ENCODE measurements around the gene CNTNAP2. TPM values are rescaled to one million over a fixed set of nuclear protein-coding genes. Genes with fewer than 3 reads are reported as not detected.

Gene CNTNAP2
- total RNA-seq, 2 experiments from 2014 or later: not detected

DNA sequence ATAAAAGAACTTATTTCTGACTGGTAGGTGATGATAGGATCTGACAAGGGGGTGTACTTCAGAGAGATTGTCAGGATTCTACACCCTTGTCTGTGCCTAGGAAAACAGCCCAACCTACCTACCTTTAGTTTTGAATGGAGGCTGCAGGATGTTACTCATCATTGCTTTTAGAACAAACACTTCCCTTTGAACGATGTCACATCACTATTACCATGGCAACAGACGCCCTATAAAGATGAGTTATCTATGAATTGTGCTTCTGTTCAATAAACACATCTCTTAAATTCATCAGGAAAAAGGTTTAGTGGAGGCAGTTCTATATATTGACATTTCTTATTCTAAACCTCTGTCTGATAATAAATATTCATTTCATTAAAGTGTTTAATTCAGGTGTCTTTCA lies 362.4 kb downstream of the CNTNAP2 start:
- ATAC-seq (no peak), DNase-seq (no peak)
- ChIA-PET CTCF (no interaction called here), POLR2A (no interaction called here)
- Mint-ChIP-seq H3K9me3 (ENCODE audit: insufficient read depth) (peaks cover 7% of the 10 kb centered on the region), H3K36me3 (ENCODE audit: low read depth) (no peaks in the 10 kb centered on the region), H3K27ac (no peak overlapping the region), H3K4me3 (no peak overlapping the region), H3K27me3 (ENCODE audit: low read depth) (no peaks in the 10 kb centered on the region), H3K4me1 (ENCODE audit: low read depth) (no peaks in the 10 kb centered on the region)

DNA sequence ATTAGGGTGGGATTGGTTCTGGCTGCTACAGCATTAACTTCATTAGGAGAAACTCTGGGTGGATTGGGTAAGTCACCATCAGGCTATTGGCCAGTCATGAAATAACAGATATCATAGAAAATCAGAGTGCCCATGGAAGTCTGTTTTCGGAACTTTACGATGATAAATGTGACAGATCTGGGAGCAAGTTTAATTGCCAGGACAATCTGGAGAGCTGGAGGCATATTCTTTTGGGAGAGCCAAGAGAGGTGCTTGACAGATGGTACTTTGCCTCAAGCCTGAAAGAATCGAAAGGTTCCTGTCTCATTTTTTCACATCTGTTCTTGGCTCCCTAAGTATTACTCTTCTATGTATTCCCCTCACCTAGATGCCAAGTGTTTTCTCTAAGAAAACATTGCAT lies 369.9 kb downstream of the CNTNAP2 start:
- Mint-ChIP-seq H3K4me3 (no peak overlapping the region), H3K9me3 (ENCODE audit: insufficient read depth) (peaks cover 9% of the 10 kb centered on the region), H3K4me1 (ENCODE audit: low read depth) (no peaks in the 10 kb centered on the region), H3K27me3 (ENCODE audit: low read depth) (no peaks in the 10 kb centered on the region), H3K27ac (no peak overlapping the region), H3K36me3 (ENCODE audit: low read depth) (no peaks in the 10 kb centered on the region)
- DNase-seq: no peak
- CTCF ChIA-PET: no interaction called here
- POLR2A ChIA-PET: no interaction called here
- ATAC-seq: no peak

DNA sequence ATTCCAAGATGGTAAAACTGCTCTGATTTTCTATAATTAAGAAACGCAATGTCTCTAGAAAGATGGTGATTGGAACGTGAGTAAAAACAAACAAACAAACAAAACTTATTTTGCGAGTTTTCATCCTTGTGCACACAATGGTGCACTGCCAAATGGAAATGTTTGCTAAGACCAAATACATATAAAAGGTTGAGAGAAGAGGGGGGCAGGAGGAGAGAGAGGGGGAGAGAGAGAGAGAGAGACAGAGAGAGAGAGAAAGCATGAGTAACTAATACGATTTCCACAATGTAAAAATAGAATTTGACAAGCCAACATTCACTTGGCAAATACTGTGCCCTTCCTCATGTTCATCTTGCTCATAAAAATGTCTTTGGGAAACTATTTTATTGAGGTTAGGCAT lies 375.4 kb downstream of the CNTNAP2 start:
- Mint-ChIP-seq H3K36me3 (ENCODE audit: low read depth) (no peaks in the 10 kb centered on the region), H3K9me3 (ENCODE audit: insufficient read depth) (peaks cover 30% of the 10 kb centered on the region), H3K4me1 (ENCODE audit: low read depth) (no peaks in the 10 kb centered on the region), H3K27me3 (ENCODE audit: low read depth) (no peaks in the 10 kb centered on the region), H3K4me3 (no peak overlapping the region), H3K27ac (no peak overlapping the region)
- ATAC-seq (no peak), DNase-seq (no peak)
- ChIA-PET CTCF (no interaction called here), POLR2A (no interaction called here)

DNA sequence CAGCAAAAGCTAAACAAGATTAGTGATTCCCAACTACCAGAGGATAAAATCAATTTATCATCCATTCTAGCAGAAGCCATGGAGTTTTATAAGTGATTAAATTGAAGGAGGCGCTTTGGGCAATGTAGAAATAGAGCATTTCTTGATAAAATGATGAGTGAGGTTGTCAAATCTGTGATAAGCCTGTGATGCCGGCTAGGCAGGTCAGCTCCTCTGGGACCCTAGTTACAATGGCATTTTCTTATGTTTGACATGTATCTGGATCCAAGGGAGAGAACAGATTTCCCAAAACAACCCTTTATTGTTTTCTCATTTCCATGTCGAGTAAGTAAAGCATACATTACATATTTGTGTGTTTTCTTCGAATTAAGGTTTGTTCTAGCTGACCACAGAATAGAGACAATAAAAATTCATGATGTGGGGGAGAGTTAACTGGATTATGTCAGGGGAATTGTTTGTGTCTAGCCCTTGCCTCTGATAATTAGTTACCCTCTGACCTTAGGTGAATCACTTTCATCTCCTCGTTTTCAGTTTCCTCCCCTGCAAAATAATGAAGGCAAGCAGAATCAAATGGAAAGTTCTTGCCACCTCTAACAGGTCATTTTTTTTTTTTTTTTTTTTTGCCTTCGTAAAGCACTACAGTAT lies 378.5 kb downstream of the CNTNAP2 start:
- no peaks in the 10 kb centered on the region for H3K4me1 Mint-ChIP-seq (ENCODE audit: low read depth)

DNA sequence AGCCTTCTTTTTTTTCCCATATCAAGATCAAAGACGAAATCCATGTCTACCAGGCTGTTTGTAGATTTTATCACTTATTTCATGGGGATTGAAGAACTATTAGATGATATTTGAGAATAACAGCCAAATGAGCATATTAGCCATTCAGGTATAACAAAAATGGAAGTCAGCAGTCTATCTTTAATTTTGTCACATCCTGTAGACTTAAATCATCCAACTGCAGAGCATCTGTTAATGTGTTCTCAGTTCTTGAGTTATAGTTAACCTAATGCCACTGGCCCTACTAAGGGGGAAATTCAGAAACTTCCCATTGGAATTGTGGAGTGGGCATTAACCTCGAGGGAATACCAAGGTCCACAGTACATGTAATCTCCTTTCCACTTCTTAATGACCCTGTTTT lies 380.1 kb downstream of the CNTNAP2 start:
- Mint-ChIP-seq H3K27ac (no peak overlapping the region), H3K4me1 (ENCODE audit: low read depth) (no peaks in the 10 kb centered on the region), H3K9me3 (ENCODE audit: insufficient read depth) (peaks cover 30% of the 10 kb centered on the region), H3K36me3 (ENCODE audit: low read depth) (no peaks in the 10 kb centered on the region), H3K27me3 (ENCODE audit: low read depth) (no peaks in the 10 kb centered on the region), H3K4me3 (no peak overlapping the region)
- CTCF ChIA-PET: no interaction called here
- ATAC-seq: no peak
- no peak for DNase-seq
- POLR2A ChIA-PET: no interaction called here

More for the DNA sequence above, 378.5 kb downstream of the CNTNAP2 start:
- ChIA-PET CTCF (no interaction called here), POLR2A (no interaction called here)
- no peak for ATAC-seq
- Mint-ChIP-seq H3K9me3 (ENCODE audit: insufficient read depth) (peaks cover 27% of the 10 kb centered on the region), H3K36me3 (ENCODE audit: low read depth) (no peaks in the 10 kb centered on the region), H3K27me3 (ENCODE audit: low read depth) (no peaks in the 10 kb centered on the region), H3K4me3 (no peak overlapping the region), H3K27ac (no peak overlapping the region)
- DNase-seq: no peak

DNA sequence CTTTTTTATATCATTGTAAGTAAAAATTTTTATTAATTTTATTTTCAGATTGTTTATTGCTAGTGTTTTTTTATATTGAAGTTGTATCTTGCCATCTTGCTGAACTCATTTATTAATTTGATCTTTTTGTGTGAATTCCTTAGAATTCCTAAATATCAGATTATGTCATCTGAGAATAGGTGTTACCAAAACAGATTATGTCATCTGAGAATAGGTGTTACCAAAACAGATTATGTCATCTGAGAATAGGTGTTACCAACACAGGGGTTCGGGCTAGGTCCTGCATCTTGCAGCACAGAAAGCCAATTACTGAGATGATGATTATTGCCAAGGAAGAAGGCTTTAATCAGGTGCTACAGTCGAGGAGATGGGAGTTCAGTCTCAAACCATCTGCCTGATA lies 383.4 kb downstream of the CNTNAP2 start:
- H3K27ac Mint-ChIP-seq: no peak overlapping the region
- no peak for DNase-seq
- peaks cover 18% of the 10 kb centered on the region for H3K9me3 Mint-ChIP-seq (ENCODE audit: insufficient read depth)
- H3K4me1 Mint-ChIP-seq (ENCODE audit: low read depth): no peaks in the 10 kb centered on the region
- no peaks in the 10 kb centered on the region for H3K27me3 Mint-ChIP-seq (ENCODE audit: low read depth)
- POLR2A ChIA-PET: no interaction called here
- CTCF ChIA-PET: no interaction called here
- ATAC-seq: no peak
- H3K4me3 Mint-ChIP-seq: no peak overlapping the region
- H3K36me3 Mint-ChIP-seq (ENCODE audit: low read depth): no peaks in the 10 kb centered on the region

DNA sequence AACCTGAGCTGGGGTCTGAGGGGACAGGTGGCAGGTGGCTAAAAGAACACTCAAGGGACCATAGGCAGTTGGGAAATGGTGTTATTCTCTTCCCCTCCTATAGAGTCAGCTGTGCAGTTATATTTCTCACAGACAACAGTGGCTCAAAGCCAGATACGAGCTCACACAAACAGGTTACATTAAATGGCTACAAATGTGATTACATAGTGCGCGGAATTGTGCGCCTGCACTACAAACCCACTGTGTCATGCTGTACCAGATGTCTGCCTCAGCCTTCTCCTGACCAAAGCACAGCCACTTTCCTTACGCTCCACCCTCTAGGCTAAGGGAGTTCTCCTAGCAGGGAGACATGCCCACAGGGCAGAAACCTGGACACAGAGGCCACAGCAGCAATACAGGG lies 387.2 kb downstream of the CNTNAP2 start:
- no peak for ATAC-seq
- DNase-seq: no peak
- ChIA-PET CTCF (no interaction called here), POLR2A (no interaction called here)
- no peaks in the 10 kb centered on the region for H3K27me3 Mint-ChIP-seq (ENCODE audit: low read depth)
- H3K9me3 Mint-ChIP-seq (ENCODE audit: insufficient read depth): peaks cover 17% of the 10 kb centered on the region
- no peaks in the 10 kb centered on the region for H3K4me1 Mint-ChIP-seq (ENCODE audit: low read depth)
- H3K36me3 Mint-ChIP-seq (ENCODE audit: low read depth): no peaks in the 10 kb centered on the region
- H3K27ac Mint-ChIP-seq: no peak overlapping the region
- H3K4me3 Mint-ChIP-seq: no peak overlapping the region

DNA sequence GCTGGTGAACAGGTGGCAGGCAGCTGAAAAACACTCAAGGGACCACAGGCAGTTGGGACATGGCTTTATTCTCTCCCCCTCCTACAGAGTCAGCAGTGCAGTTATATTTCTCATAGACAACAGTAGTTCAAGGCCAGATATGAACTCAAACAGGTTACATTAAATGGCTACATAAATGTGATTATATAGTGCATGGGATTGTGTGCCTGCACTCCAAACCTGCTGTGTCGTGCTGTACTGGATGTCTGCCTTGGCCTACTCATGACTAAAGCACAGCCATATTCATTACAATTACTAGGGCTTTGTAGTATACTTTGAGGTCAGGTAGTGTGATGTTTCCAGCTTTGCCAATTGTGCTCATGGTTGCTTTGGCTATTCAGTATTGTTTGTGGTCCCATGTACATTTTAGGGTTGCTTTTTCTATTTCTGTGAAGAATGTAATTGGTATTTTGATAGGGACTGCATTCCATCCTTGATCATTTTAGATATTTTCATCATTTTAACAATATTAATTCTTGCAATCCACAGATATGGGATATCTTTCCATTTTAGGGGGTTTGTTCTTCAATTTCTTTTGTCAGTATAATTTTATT lies 393.6 kb downstream of the CNTNAP2 start:
- Mint-ChIP-seq H3K9me3 (ENCODE audit: insufficient read depth) (peaks cover 21% of the 10 kb centered on the region), H3K4me3 (no peak overlapping the region), H3K27ac (no peak overlapping the region), H3K36me3 (ENCODE audit: low read depth) (no peaks in the 10 kb centered on the region), H3K4me1 (ENCODE audit: low read depth) (no peaks in the 10 kb centered on the region), H3K27me3 (ENCODE audit: low read depth) (no peaks in the 10 kb centered on the region)
- ChIA-PET POLR2A (no interaction called here), CTCF (no interaction called here)
- ATAC-seq (no peak), DNase-seq (no peak)

DNA sequence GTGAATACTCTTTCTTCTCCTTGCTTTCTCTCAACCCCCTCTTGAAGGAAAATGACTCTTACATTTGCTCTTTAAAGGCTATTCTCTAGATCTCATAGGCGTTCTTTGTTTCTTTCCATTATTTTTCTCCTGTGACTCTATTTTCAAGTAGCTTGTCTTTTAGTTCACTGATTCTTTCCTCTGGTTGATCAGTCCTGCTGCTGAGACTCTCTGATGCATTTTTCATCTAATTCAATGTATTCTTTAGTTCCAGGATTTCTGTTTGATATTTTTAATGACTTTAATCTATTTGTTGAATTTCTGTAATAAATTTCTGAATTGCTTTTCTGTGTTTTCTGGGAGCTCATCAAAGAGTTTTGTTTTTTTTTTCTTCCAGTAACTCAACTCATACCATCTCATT lies 397.7 kb downstream of the CNTNAP2 start:
- Mint-ChIP-seq H3K27me3 (ENCODE audit: low read depth) (no peaks in the 10 kb centered on the region), H3K4me1 (ENCODE audit: low read depth) (no peaks in the 10 kb centered on the region)

DNA sequence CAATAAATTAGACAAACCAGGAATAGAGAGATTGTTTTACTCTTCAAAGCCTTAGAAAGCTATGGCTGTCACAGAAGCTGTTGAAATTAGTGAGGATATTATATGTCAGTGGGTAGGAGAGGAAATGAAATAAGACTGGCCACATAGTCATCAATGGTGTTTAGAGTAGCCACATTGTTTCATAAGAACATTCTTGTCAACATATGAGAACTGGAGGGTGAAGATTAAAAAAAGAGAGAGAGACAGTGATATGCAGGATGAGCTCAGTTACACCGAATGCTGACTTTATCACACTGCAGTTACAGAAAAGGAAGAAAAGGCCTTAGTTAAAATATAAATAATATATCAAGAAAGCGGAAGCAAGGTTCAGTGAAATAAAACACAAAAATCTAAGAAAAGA lies 412.0 kb downstream of the CNTNAP2 start:
- ATAC-seq (no peak), DNase-seq (no peak)
- no peak overlapping the region for H3K27ac Mint-ChIP-seq
- peaks cover 12% of the 10 kb centered on the region for H3K9me3 Mint-ChIP-seq (ENCODE audit: insufficient read depth)
- H3K36me3 Mint-ChIP-seq (ENCODE audit: low read depth): no peaks in the 10 kb centered on the region
- no peaks in the 10 kb centered on the region for H3K4me1 Mint-ChIP-seq (ENCODE audit: low read depth)
- ChIA-PET POLR2A (no interaction called here), CTCF (no interaction called here)
- no peak overlapping the region for H3K4me3 Mint-ChIP-seq
- H3K27me3 Mint-ChIP-seq (ENCODE audit: low read depth): no peaks in the 10 kb centered on the region

More for the DNA sequence above, 397.7 kb downstream of the CNTNAP2 start:
- no peaks in the 10 kb centered on the region for H3K36me3 Mint-ChIP-seq (ENCODE audit: low read depth)
- ChIA-PET POLR2A (no interaction called here), CTCF (no interaction called here)
- DNase-seq (no peak), ATAC-seq (no peak)
- no peak overlapping the region for H3K27ac Mint-ChIP-seq
- peaks cover 23% of the 10 kb centered on the region for H3K9me3 Mint-ChIP-seq (ENCODE audit: insufficient read depth)
- no peak overlapping the region for H3K4me3 Mint-ChIP-seq

DNA sequence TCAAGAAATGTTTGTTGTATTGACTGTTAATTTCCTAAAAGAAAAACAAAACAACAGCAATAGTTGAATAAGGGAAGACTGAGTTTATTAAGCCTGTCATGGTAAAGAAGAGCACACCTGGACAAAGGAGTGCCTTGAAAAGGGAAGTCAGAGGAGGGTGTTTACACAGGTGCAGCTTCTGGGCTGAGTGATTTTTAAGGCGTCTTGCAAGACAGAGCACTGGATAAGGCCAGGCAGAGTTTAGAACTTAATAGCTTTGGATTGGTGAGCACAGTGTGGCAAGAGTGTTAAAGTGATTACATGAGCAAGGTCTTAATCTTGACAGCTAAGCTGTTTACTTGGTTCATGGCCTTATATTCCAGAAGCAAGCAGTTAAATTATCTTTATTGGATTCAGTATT lies 423.2 kb downstream of the CNTNAP2 start:
- CTCF ChIA-PET: no interaction called here
- POLR2A ChIA-PET: no interaction called here
- H3K27ac Mint-ChIP-seq: no peak overlapping the region
- no peaks in the 10 kb centered on the region for H3K4me1 Mint-ChIP-seq (ENCODE audit: low read depth)
- no peak for DNase-seq
- peaks cover 9% of the 10 kb centered on the region for H3K9me3 Mint-ChIP-seq (ENCODE audit: insufficient read depth)
- H3K27me3 Mint-ChIP-seq (ENCODE audit: low read depth): no peaks in the 10 kb centered on the region
- no peak for ATAC-seq
- no peaks in the 10 kb centered on the region for H3K36me3 Mint-ChIP-seq (ENCODE audit: low read depth)
- no peak overlapping the region for H3K4me3 Mint-ChIP-seq

DNA sequence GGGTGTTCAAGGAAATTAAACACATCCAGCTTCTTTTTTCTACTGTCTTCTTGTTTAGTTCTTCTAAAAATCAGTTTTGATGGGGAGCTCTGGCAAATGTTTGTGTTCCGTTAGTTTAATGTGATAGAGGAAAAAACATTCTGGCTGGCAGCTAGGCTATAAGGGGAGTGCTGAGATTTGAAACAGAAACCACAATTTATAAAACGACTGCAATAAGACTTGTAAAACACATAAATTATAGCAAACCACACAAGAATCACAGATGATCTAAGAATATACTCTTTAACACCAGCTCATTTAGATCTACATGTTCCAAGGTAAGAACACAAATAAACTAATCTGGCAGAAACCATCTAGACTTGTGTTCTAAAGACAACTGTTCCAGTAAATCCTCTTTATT lies 425.5 kb downstream of the CNTNAP2 start:
- ATAC-seq (no peak), DNase-seq (no peak)
- ChIA-PET CTCF (no interaction called here), POLR2A (no interaction called here)
- no peaks in the 10 kb centered on the region for H3K36me3 Mint-ChIP-seq (ENCODE audit: low read depth)
- H3K4me3 Mint-ChIP-seq: no peak overlapping the region
- no peaks in the 10 kb centered on the region for H3K27me3 Mint-ChIP-seq (ENCODE audit: low read depth)
- no peaks in the 10 kb centered on the region for H3K4me1 Mint-ChIP-seq (ENCODE audit: low read depth)
- peaks cover 9% of the 10 kb centered on the region for H3K9me3 Mint-ChIP-seq (ENCODE audit: insufficient read depth)
- no peak overlapping the region for H3K27ac Mint-ChIP-seq

DNA sequence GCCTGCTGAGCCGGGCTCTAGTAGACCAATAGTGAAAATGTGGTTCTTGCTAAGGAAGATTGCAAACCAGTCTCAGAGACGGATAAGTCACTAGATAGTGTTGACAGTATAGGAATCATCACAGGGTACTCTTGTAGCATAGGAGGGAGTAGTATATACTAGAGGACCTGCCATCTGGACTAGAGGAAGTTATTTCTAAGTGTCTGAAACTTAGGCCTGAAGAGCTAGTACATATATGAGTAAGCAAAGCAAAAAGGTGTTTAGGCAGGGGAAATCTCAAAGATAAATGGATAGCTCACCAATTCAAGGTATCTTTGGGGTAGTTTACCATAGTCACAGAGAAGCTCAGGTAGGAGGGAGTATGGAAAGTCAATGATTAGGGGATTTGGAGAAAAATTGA lies 428.1 kb downstream of the CNTNAP2 start:
- Mint-ChIP-seq H3K27ac (no peak overlapping the region), H3K4me1 (ENCODE audit: low read depth) (no peaks in the 10 kb centered on the region), H3K27me3 (ENCODE audit: low read depth) (no peaks in the 10 kb centered on the region), H3K9me3 (ENCODE audit: insufficient read depth) (peaks cover 6% of the 10 kb centered on the region), H3K4me3 (no peak overlapping the region), H3K36me3 (ENCODE audit: low read depth) (no peaks in the 10 kb centered on the region)
- POLR2A ChIA-PET: no interaction called here
- CTCF ChIA-PET: no interaction called here
- DNase-seq (no peak), ATAC-seq (no peak)
